Memory B cell (primary cell): Measurements from ENCODE around the gene RAET1L.

ENCODE experiments used
- ATAC-seq: fragments of 150-1000 bp; cut with Tn5 transposase; 2 replicates; pipeline ENCODE4 v1.10.0; 2021; ENCODE audit warnings: low read depth, mild to moderate bottlenecking, moderate library complexity
- DNase-seq, 2 donors: peaks; one replicate each; pipeline ENCODE4 v3.0.0; 2022; ENCODE audit warnings: low spot score in 2 of 2
- H3K27ac Mint-ChIP-seq: one replicate; pipeline ENCODE4 v1.8.0; 2022; ENCODE audit warnings: mild to moderate bottlenecking, moderate library complexity, mixed read lengths
- H3K27me3 Mint-ChIP-seq: one replicate; pipeline ENCODE4 v1.8.0; 2022; ENCODE audit warnings: mixed read lengths
- H3K36me3 Mint-ChIP-seq: one replicate; pipeline ENCODE4 v1.8.0; 2022; ENCODE audit warnings: mild to moderate bottlenecking, mixed read lengths
- H3K4me1 Mint-ChIP-seq: one replicate; pipeline ENCODE4 v1.8.0; 2022; ENCODE audit warnings: mixed read lengths
- H3K4me3 Mint-ChIP-seq: one replicate; pipeline ENCODE4 v1.8.0; 2022; ENCODE audit warnings: mild to moderate bottlenecking, moderate library complexity, mixed read lengths
- H3K9me3 Mint-ChIP-seq: one replicate; pipeline ENCODE4 v1.8.0; 2022; ENCODE audit warnings: mixed read lengths

Gene RAET1L

DNA sequence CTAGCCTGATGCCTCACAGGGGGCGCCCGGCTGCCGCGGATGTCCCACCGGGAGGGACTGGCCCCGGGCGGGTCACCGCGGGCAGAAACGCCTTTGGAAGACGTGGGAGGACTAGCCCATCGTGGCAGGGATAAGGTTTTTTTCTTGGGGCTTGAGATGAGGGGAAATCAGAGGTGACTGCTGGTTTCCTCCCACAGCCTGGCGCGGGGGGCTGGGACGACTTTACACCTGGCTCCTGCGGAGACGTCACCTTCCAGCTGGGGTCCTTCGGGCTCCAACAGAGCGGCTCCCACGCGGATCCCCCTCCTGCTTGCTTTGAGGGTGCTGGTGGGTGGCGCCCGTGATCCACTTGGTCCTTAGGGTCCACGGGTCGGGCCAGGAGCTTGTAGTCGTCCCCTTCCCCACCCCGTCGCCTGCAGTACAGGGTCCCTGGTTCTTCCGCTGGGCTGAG lies 32.2 kb upstream of the RAET1L start:
- DNase-seq: no peak
- Mint-ChIP-seq H3K4me3 (no peak overlapping the region), H3K9me3 (peaks cover 3% of the 10 kb centered on the region), H3K27me3 (peaks cover 30% of the 10 kb centered on the region), H3K36me3 (peaks cover 3% of the 10 kb centered on the region), H3K27ac (no peak overlapping the region), H3K4me1 (peaks cover 9% of the 10 kb centered on the region)
- no peak for ATAC-seq

DNA sequence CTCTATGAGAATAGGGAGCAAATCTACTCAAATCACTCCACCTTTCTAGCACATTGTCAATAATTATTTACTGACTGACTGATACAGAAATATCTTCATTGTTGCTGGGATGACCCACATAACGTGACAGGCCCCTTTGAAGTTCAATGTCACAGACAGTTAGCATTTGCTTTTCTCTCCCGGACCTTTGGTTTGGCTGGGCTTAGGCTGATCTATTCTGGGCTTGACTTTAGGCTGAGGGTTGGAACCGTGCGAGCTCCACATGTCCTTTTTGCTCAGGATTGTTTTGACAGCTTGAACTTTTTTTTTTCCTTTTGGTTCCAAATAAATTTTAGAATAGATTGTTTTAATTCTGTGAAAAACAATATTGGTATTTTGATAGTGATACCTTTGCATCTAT lies 31.6 kb upstream of the RAET1L start:
- Mint-ChIP-seq H3K9me3 (peaks cover 3% of the 10 kb centered on the region), H3K4me3 (no peak overlapping the region), H3K36me3 (peaks cover 2% of the 10 kb centered on the region), H3K4me1 (peaks cover 9% of the 10 kb centered on the region), H3K27me3 (peaks cover 35% of the 10 kb centered on the region), H3K27ac (no peak overlapping the region)
- no peak for ATAC-seq
- no peak for DNase-seq

DNA sequence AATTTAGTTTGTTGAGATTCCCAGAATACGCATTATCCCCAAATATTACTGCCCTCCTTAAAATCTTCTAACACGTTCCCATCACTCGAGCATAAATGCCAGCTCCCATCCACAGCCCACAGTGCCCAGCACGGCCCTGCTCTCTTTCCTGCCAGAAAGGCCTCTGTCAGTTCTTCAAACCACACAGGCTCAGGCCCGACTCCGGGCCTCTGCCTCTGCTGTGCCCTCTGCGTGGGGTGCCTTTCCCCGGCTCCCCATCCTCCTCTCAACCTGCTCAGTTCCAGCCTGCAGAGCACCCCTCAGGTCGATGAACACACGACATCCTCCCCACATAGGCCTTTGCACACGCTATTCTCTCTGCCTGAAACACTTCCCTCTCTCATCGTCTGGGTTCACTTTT lies 30.8 kb upstream of the RAET1L start:
- Mint-ChIP-seq H3K27ac (no peak overlapping the region), H3K36me3 (peaks cover 2% of the 10 kb centered on the region), H3K9me3 (peaks cover 3% of the 10 kb centered on the region), H3K4me1 (peaks cover 9% of the 10 kb centered on the region), H3K27me3 (peaks cover 35% of the 10 kb centered on the region), H3K4me3 (no peak overlapping the region)
- ATAC-seq (no peak), DNase-seq (no peak)

DNA sequence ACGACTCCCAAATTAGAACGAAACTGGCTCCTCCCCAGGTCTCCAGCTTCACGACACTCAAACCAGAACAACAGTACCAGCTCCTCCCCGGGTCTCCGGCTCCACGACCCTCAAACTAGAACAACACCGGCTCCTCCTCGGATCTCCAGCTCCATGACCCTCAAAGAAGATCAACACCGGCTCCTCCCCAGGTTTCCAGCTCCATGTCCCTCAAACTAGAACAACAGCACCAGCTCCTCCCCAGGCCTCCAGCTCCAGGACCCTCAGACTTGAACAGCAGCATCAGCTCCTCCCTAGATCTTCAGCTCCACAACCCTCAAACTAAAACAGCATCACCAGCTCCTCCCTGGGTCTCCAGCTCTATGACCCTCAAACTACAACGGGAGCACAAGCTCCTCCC lies 29.8 kb upstream of the RAET1L start:
- Mint-ChIP-seq H3K9me3 (peaks cover 3% of the 10 kb centered on the region), H3K36me3 (no peaks in the 10 kb centered on the region), H3K27me3 (peaks cover 39% of the 10 kb centered on the region), H3K4me1 (peaks cover 5% of the 10 kb centered on the region), H3K4me3 (no peak overlapping the region), H3K27ac (no peak overlapping the region)
- no peak for DNase-seq
- no peak for ATAC-seq

DNA sequence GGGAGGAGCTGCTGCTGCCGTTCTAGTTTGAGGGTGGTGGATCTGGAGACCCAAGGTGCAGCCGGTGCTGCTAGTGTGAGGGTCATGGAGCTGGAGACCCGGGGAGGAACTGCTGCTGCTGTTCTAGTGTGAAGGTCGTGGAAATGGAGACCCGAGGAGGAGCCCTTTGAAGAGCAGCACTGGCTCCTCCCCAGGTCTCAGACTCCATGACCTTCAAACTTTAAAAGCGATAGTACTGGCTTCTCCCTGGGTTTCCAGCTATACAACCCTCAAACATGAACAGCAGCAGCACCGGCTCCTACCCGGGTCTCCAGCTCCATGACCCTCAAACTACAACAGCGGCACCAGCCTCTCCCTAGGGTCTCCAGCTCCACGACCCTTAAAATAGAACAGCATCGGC lies 28.1 kb upstream of the RAET1L start:
- no peak for DNase-seq
- no peak overlapping the region for H3K27ac Mint-ChIP-seq
- H3K9me3 Mint-ChIP-seq: peaks cover 3% of the 10 kb centered on the region
- no peak for ATAC-seq
- peaks cover 36% of the 10 kb centered on the region for H3K27me3 Mint-ChIP-seq
- H3K4me3 Mint-ChIP-seq: no peak overlapping the region
- H3K4me1 Mint-ChIP-seq: no peaks in the 10 kb centered on the region
- no peaks in the 10 kb centered on the region for H3K36me3 Mint-ChIP-seq

DNA sequence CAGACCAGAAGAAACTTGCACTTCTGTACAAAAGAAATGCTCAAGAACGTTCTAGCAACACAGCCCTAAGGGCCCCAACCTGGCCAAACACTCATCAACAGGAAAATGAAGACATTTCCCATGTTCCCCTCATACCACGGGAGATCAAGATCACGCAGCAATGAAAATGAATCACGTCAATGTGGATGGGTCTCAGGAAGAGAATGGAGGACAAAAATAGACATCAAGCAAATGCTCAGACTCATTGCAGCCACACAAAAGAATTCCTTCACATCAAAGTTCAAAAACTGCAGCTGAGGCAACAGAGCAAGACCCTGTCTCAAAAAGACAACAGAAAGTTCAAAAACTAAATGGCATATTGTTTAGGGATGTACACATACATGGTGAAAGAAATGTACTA lies 25.5 kb upstream of the RAET1L start:
- Mint-ChIP-seq H3K9me3 (peaks cover 3% of the 10 kb centered on the region), H3K27me3 (peaks cover 40% of the 10 kb centered on the region), H3K4me1 (no peaks in the 10 kb centered on the region), H3K4me3 (no peak overlapping the region), H3K36me3 (no peaks in the 10 kb centered on the region), H3K27ac (no peak overlapping the region)
- no peak for DNase-seq
- ATAC-seq: no peak

DNA sequence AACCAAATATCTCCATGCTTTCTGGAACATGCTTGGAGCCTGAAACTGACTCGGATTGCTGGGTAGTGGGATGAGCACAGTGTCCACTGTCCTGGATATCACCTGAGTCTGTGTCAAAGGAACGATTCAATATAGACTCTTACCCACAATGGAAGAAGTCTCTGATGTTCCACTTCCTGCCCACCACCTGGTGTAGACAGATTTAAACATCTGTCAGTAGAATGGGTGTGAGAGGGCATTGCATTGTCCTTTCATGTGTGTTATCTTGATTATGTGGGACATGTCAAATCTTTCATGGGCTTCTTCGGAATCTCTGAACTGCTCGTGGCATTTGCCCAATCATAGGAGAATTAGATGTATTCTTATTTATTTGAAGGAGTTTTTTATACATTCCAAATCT lies 22.8 kb upstream of the RAET1L start:
- Mint-ChIP-seq H3K9me3 (no peaks in the 10 kb centered on the region), H3K4me3 (no peak overlapping the region), H3K27me3 (peaks cover 31% of the 10 kb centered on the region), H3K36me3 (no peaks in the 10 kb centered on the region), H3K27ac (no peak overlapping the region), H3K4me1 (no peaks in the 10 kb centered on the region)
- DNase-seq (no peak), ATAC-seq (no peak)

DNA sequence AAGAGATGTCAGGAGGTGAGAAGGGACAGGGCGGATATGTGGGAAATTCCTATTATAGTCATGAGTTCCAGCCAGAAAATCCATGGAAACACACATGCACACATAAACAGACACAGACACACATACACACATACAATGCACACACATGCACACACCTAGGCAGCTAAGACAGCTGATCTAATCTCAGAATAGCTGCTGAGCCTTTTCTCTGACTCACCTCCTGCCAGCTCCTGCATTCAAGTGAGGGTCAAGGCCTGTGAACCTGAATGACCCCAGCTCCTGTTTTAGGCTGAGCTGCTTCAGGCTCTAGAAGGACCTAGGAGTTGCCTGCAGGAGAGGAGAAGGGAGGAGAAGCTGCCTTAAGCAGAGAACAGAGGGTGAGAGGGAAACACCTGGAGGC lies 21.6 kb upstream of the RAET1L start:
- Mint-ChIP-seq H3K9me3 (no peaks in the 10 kb centered on the region), H3K27me3 (peaks cover 25% of the 10 kb centered on the region), H3K4me1 (no peaks in the 10 kb centered on the region), H3K36me3 (no peaks in the 10 kb centered on the region), H3K4me3 (no peak overlapping the region), H3K27ac (no peak overlapping the region)
- ATAC-seq (no peak), DNase-seq (no peak)

DNA sequence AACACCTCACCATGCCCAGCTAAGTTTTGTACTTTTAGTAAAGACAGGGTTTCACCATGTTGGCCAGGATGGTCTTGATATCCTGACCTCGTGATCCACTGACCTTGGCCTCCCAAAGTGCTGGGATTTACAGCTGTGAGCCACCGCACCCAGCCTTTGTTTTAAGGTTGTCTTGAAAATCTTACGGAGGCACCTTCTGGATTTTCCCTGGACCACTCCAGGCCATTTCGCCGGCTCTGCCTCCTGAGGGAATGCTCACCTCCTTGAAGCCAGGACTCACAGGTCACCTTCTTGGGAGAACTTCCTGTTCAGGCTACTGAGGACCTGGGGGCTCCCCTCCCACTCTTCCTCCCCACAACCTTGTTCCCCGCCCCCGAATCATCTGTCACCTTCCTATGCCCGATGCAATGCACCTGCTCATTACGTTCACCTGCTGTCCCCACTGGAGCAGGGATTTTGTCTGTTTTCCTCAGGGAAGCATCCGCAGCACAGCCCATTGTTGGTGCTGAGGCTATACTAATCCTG lies 19.4 kb upstream of the RAET1L start:
- Mint-ChIP-seq H3K27me3 (peaks cover 33% of the 10 kb centered on the region), H3K9me3 (no peaks in the 10 kb centered on the region), H3K27ac (no peak overlapping the region), H3K36me3 (no peaks in the 10 kb centered on the region), H3K4me3 (no peak overlapping the region), H3K4me1 (no peaks in the 10 kb centered on the region)
- ATAC-seq: no peak
- DNase-seq: no peak

DNA sequence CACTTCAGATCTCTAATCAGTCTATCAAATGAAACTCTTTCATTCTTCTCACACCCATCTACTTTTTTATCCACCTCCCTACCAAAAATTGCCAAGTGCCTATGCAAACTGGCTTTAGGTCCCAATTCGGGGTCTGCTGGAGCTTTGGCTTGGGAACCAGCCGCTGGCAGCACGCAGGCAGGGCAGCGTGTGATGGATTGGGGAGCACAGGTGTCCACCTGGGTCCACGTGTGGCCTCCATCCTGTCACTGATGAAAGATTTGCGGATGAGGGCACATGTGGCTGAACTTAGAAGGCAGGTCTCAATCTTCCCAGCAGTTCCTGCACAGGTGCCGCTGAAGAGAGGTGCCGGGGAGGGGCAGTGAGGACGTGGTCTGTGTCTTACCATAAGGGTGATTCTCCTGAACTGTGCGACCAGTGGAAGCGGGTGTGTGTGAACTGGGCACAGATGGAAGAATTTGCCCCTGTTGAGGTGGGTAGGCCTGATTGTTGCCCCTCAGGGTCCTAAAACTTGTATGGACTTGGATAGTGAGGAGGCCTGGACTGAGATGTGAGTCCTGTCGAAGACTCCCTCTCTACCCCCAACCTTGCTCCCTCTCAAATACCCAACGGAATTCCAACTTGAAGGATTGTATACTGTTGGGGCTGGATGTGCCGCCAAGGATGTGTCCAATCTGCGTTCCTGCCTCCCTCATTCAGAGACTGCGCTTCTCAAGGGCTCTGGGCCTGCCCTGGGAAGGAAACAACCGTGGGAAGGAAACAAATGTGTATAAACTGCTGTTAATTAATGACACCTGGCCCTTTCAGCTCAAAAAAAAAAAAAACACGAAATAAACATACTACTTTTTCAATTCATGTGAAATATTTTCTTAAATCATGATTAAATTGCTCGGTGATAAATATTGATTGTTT lies 18.4 kb upstream of the RAET1L start:
- no peaks in the 10 kb centered on the region for H3K36me3 Mint-ChIP-seq
- H3K9me3 Mint-ChIP-seq: no peaks in the 10 kb centered on the region
- peaks cover 34% of the 10 kb centered on the region for H3K27me3 Mint-ChIP-seq
- ATAC-seq (no peak), DNase-seq (no peak)
- H3K27ac Mint-ChIP-seq: no peak overlapping the region
- H3K4me1 Mint-ChIP-seq: no peaks in the 10 kb centered on the region
- no peak overlapping the region for H3K4me3 Mint-ChIP-seq

DNA sequence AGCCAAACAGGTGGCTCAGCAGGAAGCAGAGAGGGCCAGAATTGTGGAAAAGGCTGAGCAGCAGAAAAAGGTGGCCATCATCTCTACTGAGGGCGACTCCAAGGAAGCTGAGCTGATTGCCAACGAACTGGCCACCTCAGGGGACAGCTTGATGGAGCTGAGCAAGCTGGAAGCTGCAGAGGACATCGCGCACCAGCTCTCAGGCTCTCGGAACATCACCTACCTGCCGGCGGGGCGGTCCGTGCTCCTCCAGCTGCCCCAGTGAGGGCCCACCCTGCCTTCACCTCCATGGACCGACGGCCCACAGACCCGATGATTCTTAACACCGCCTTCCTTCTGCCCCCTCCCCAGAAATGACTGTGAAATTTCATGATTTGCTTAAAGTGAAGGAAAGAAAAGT lies 17.8 kb upstream of the RAET1L start:
- no peak for DNase-seq
- no peak overlapping the region for H3K27ac Mint-ChIP-seq
- no peaks in the 10 kb centered on the region for H3K9me3 Mint-ChIP-seq
- no peak for ATAC-seq
- H3K4me1 Mint-ChIP-seq: no peaks in the 10 kb centered on the region
- peaks cover 38% of the 10 kb centered on the region for H3K27me3 Mint-ChIP-seq
- H3K36me3 Mint-ChIP-seq: no peaks in the 10 kb centered on the region
- H3K4me3 Mint-ChIP-seq: no peak overlapping the region

DNA sequence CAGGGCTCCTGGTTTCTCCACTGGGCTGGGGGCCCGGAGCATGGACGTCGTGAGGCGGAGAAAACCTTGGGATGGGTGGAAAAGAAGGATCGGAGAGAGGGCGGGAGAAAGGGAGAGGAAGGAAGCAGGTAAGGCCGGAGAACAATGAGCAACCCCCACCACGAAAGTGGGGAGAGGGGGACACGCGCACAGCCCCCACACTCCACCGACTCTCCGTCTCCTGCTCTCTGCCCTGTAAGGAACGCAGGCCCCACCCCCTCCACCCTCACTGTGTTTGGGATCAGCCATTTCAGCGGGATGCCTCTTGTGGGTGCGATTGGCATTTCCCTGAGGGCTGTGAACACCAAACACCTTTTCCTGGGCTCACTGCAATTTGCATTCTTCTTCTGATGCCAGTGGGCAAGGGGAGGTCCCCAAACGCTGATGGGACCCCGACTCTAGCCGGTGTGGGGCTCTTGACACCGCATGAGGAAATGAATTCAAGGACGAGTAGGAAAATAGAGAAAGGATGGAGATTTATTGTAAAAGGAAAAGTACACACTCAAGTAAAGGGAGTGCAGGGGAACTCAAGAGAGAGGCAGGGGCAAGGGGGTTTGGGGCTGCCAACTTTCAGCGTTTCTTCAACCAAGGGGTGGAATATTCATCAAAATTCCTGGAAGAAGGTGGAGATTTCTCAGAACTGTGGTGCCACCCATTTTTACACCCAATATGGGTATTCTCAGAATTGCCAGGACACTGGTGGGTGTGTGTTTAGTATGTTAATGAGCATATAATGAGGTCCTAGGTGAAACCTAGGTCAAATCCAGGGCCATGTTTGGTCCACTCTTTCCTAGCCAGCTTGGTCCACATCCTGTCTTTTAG lies 13.1 kb upstream of the RAET1L start:
- DNase-seq (no peak), ATAC-seq (no peak)
- Mint-ChIP-seq H3K27ac (no peak overlapping the region), H3K36me3 (no peaks in the 10 kb centered on the region), H3K4me1 (peaks cover 7% of the 10 kb centered on the region), H3K9me3 (no peaks in the 10 kb centered on the region), H3K27me3 (peaks cover 35% of the 10 kb centered on the region), H3K4me3 (no peak overlapping the region)

DNA sequence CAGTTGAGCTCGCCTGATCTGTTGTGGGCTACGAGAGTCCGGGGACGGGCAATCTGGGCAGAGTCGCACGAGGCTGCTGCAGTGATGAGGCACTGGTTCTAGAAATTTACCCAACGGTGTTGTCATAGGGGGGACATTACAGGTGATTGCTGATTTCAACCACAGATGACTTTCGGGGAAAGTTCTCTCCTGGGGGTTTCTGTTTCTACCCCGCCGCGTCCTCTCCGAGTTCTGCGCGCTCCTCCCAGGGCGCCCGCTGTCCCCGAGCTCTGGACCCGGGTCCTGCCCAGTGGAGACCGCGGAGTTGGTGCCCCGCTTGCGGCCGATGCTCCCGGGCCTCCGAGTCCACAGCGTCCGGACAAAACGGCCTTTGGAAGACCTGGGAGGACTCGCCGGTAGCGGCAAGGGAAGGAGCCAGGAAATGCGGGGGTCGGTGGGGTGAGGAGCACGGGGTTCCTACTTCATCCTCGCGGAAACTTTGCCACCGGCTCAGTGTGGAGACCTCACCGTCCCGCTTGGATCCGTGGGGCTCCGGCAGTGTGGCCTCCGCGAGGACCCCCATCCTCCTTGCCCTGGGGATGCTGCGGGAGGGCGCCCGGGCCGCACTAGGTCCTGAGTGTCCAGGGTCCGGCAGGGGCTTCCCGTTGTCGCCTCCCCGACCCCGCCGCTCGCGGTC lies 12.3 kb upstream of the RAET1L start:
- no peak for DNase-seq
- Mint-ChIP-seq H3K27me3 (peaks cover 38% of the 10 kb centered on the region), H3K4me3 (peak overlapping the region; percentile 76), H3K4me1 (peaks cover 7% of the 10 kb centered on the region), H3K27ac (peak overlapping the region; percentile 4), H3K36me3 (no peaks in the 10 kb centered on the region), H3K9me3 (no peaks in the 10 kb centered on the region)
- peak; percentile 53 for ATAC-seq

DNA sequence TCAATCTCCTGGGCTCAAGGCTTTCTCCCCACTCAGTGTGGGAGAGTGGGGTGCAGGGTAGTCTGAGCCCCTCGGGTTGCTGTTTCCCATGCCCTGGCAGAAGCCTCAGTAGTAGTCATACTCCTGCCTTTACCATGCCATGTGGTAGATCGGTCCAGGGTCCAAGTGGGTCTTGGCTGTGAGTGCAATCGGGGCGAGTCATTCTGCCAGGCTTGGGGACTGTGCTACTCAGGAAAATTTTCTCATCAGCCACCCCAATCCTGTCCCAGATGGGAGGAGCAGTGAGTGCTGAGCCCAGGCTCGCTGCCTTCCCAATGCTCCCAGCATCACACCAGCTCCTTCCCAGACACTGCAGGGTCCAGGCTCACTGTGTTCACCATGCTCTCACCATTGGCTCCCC lies 10.7 kb upstream of the RAET1L start:
- ATAC-seq (no peak), DNase-seq (no peak)
- H3K4me1 Mint-ChIP-seq: peaks cover 7% of the 10 kb centered on the region
- H3K9me3 Mint-ChIP-seq: no peaks in the 10 kb centered on the region
- no peaks in the 10 kb centered on the region for H3K36me3 Mint-ChIP-seq
- H3K27me3 Mint-ChIP-seq: peaks cover 33% of the 10 kb centered on the region
- H3K4me3 Mint-ChIP-seq: no peak overlapping the region
- H3K27ac Mint-ChIP-seq: no peak overlapping the region
